HEK293 (cell line): ENCODE data around the gene POLL.

ENCODE experiments used
- CTCF ChIA-PET: fragments of 350-600 bp; formaldehyde crosslinking; extraction: SDS; loops from one replicate; lab custom pipeline; 2021; ENCODE audit warnings: antibody characterized with exemption; lab: Yijun Ruan, JAX
- POLR2A ChIA-PET: fragments of 300-600 bp; formaldehyde crosslinking; extraction: SDS; loops from one replicate; lab custom pipeline; 2020; ENCODE audit warnings: antibody characterized with exemption, inconsistent platforms; lab: Yijun Ruan, JAX
- H3K27ac ChIP-seq: fragments of 200-500 bp; sonication (Bioruptor generic); 2 replicates; pipeline ENCODE4 v1.5.1; 2014; ENCODE audit warnings: low read depth, low read length, control low read depth, inconsistent platforms; ENCODE audit errors: extremely low read depth
- H3K36me3 ChIP-seq, 2 experiments: fragments of 200-500 bp in 1 of 2; sonication (Bioruptor generic) in 1 of 2; 1 replicate in 1 of 2; 2 replicates in 1 of 2; pipeline ENCODE4 v1.5.1; 2014 to 2017; ENCODE audit warnings: inconsistent platforms in 2 of 2, low read length in 2 of 2; ENCODE audit not compliant: control insufficient read depth in 2 of 2, insufficient read depth in 1 of 2
- H3K4me1 ChIP-seq: fragments of 200-500 bp; sonication (Bioruptor generic); 2 replicates; pipeline ENCODE4 v1.5.1; 2014; ENCODE audit warnings: mild to moderate bottlenecking, low read length, inconsistent platforms; ENCODE audit not compliant: control insufficient read depth, insufficient read depth
- H3K4me3 ChIP-seq: 2 replicates; pipeline ENCODE4 v1.5.1; 2011; ENCODE audit warnings: low read depth, mild to moderate bottlenecking, control low read depth, low read length, moderate library complexity
- H3K9me3 ChIP-seq: fragments of 200-500 bp; sonication (Bioruptor generic); 2 replicates; pipeline ENCODE4 v1.5.1; 2014; ENCODE audit warnings: low read depth, low read length, inconsistent platforms; ENCODE audit not compliant: control insufficient read depth, insufficient read depth
- FEZF1 ChIP-seq: fragments of 450-650 bp; formaldehyde crosslinking; IDR thresholded peaks from 2 replicates; pipeline ENCODE4 v1.5.1; 2016; ENCODE audit warnings: missing biosample characterization, missing genetic modification characterization
- GLIS1 ChIP-seq: fragments of 450-650 bp; formaldehyde crosslinking; IDR thresholded peaks from 2 replicates; pipeline ENCODE4 v1.5.1; 2016; ENCODE audit warnings: missing biosample characterization, missing genetic modification characterization
- IKZF3 ChIP-seq: fragments of 450-650 bp; IDR thresholded peaks from 2 replicates; pipeline ENCODE4 v1.5.0; 2018; ENCODE audit warnings: missing biosample characterization, mild to moderate bottlenecking, missing genetic modification characterization, moderate library complexity
- KLF1 ChIP-seq: fragments of 450-650 bp; formaldehyde crosslinking; IDR thresholded peaks from 2 replicates; pipeline ENCODE4 v1.5.1; 2016; ENCODE audit warnings: missing biosample characterization, missing genetic modification characterization
- KLF10 ChIP-seq: fragments of 450-650 bp; IDR thresholded peaks from 2 replicates; pipeline ENCODE4 v1.5.1; 2018; ENCODE audit warnings: missing biosample characterization, mild to moderate bottlenecking, missing genetic modification characterization
- KLF7 ChIP-seq: fragments of 450-650 bp; formaldehyde crosslinking; IDR thresholded peaks from 2 replicates; pipeline ENCODE4 v1.5.1; 2016; ENCODE audit warnings: missing biosample characterization, missing genetic modification characterization, borderline replicate concordance
- WT1 ChIP-seq: fragments of 450-650 bp; formaldehyde crosslinking; IDR thresholded peaks from 2 replicates; pipeline ENCODE4 v1.5.1; 2016; ENCODE audit warnings: missing biosample characterization, missing genetic modification characterization
- ZBTB21 ChIP-seq: fragments of 450-650 bp; formaldehyde crosslinking; IDR thresholded peaks from 2 replicates; pipeline ENCODE4 v1.5.1; 2017; ENCODE audit warnings: missing biosample characterization, missing genetic modification characterization
- ZEB2 ChIP-seq: fragments of 450-650 bp; formaldehyde crosslinking; IDR thresholded peaks from 2 replicates; pipeline ENCODE4 v1.5.1; 2016; ENCODE audit warnings: missing biosample characterization, missing genetic modification characterization
- ZIC2 ChIP-seq: fragments of 450-650 bp; formaldehyde crosslinking; IDR thresholded peaks from 2 replicates; pipeline ENCODE4 v1.5.1; 2016; ENCODE audit warnings: missing biosample characterization, missing genetic modification characterization
- ZNF132 ChIP-seq: fragments of 450-650 bp; formaldehyde crosslinking; IDR thresholded peaks from 2 replicates; pipeline ENCODE4 v1.5.1; 2017; ENCODE audit warnings: missing biosample characterization, missing genetic modification characterization, borderline replicate concordance
- ZNF202 ChIP-seq: fragments of 450-650 bp; formaldehyde crosslinking; IDR thresholded peaks from 2 replicates; pipeline ENCODE4 v1.5.1; 2016; ENCODE audit warnings: missing biosample characterization, missing genetic modification characterization, borderline replicate concordance
- ZNF23 ChIP-seq: fragments of 450-650 bp; formaldehyde crosslinking; IDR thresholded peaks from 2 replicates; pipeline ENCODE4 v1.5.1; 2016; ENCODE audit warnings: missing biosample characterization, missing genetic modification characterization, borderline replicate concordance
- ZNF24 ChIP-seq: fragments of 450-650 bp; formaldehyde crosslinking; IDR thresholded peaks from 2 replicates; pipeline ENCODE4 v1.5.1; 2016; ENCODE audit warnings: missing biosample characterization, missing genetic modification characterization
- ZNF335 ChIP-seq: fragments of 450-650 bp; formaldehyde crosslinking; conservative IDR thresholded peaks from 2 replicates; pipeline ENCODE4 v1.5.1; 2016; ENCODE audit warnings: missing biosample characterization, missing genetic modification characterization
- ZNF341 ChIP-seq: fragments of 450-650 bp; formaldehyde crosslinking; IDR thresholded peaks from 2 replicates; pipeline ENCODE4; 2016; ENCODE audit warnings: low read depth, missing biosample characterization, missing genetic modification characterization
- ZNF391 ChIP-seq: fragments of 450-650 bp; formaldehyde crosslinking; IDR thresholded peaks from 2 replicates; pipeline ENCODE4 v1.5.1; 2016; ENCODE audit warnings: low read depth, missing biosample characterization, missing genetic modification characterization, borderline replicate concordance
- ZNF449 ChIP-seq: fragments of 450-650 bp; formaldehyde crosslinking; IDR thresholded peaks from 2 replicates; pipeline ENCODE4 v1.5.1; 2017; ENCODE audit warnings: missing biosample characterization, mild to moderate bottlenecking, missing genetic modification characterization, moderate library complexity
- ZNF501 ChIP-seq: fragments of 450-650 bp; formaldehyde crosslinking; IDR thresholded peaks from 2 replicates; pipeline ENCODE4 v1.5.1; 2016; ENCODE audit warnings: missing biosample characterization, missing genetic modification characterization
- ZNF530 ChIP-seq: fragments of 450-650 bp; formaldehyde crosslinking; IDR thresholded peaks from 2 replicates; pipeline ENCODE4 v1.5.1; 2016; ENCODE audit warnings: low read depth, missing biosample characterization, missing genetic modification characterization
- ZNF596 ChIP-seq: fragments of 450-650 bp; IDR thresholded peaks from 2 replicates; pipeline ENCODE4 v1.5.0; 2018; ENCODE audit warnings: missing biosample characterization, mild to moderate bottlenecking, missing genetic modification characterization, moderate library complexity
- ZNF610 ChIP-seq: fragments of 450-650 bp; formaldehyde crosslinking; IDR thresholded peaks from 2 replicates; pipeline ENCODE4 v1.5.1; 2016; ENCODE audit warnings: missing biosample characterization, missing genetic modification characterization, borderline replicate concordance
- ZNF791 ChIP-seq: fragments of 450-650 bp; formaldehyde crosslinking; IDR thresholded peaks from 2 replicates; pipeline ENCODE4 v1.5.1; 2016; ENCODE audit warnings: missing biosample characterization, missing genetic modification characterization
- ZNF830 ChIP-seq: fragments of 450-650 bp; IDR thresholded peaks from 2 replicates; pipeline ENCODE4 v1.5.0; 2018; ENCODE audit warnings: missing biosample characterization, missing genetic modification characterization, low read depth, mild to moderate bottlenecking, moderate library complexity
- ZSCAN23 ChIP-seq: fragments of 450-650 bp; formaldehyde crosslinking; IDR thresholded peaks from 2 replicates; pipeline ENCODE4 v1.5.1; 2016; ENCODE audit warnings: missing biosample characterization, missing genetic modification characterization
- ZSCAN30 ChIP-seq: fragments of 450-650 bp; IDR thresholded peaks from 2 replicates; pipeline ENCODE4 v1.5.1; 2018; ENCODE audit warnings: missing biosample characterization, mild to moderate bottlenecking, missing genetic modification characterization, moderate library complexity
- TF ChIP-seq, protein P1 (sequence below): fragments of 450-650 bp; formaldehyde crosslinking; IDR thresholded peaks from 2 replicates; pipeline ENCODE4 v1.5.1; 2016; ENCODE audit warnings: missing biosample characterization, missing genetic modification characterization
- TF ChIP-seq, protein P2 (sequence below): fragments of 450-650 bp; formaldehyde crosslinking; IDR thresholded peaks from 2 replicates; pipeline ENCODE4 v1.5.1; 2016; ENCODE audit warnings: missing biosample characterization, missing genetic modification characterization
- TF ChIP-seq, protein P3 (sequence below): fragments of 450-650 bp; formaldehyde crosslinking; IDR thresholded peaks from 2 replicates; pipeline ENCODE4 v1.5.1; 2016; ENCODE audit warnings: missing biosample characterization, missing genetic modification characterization

The POLL gene

DNA sequence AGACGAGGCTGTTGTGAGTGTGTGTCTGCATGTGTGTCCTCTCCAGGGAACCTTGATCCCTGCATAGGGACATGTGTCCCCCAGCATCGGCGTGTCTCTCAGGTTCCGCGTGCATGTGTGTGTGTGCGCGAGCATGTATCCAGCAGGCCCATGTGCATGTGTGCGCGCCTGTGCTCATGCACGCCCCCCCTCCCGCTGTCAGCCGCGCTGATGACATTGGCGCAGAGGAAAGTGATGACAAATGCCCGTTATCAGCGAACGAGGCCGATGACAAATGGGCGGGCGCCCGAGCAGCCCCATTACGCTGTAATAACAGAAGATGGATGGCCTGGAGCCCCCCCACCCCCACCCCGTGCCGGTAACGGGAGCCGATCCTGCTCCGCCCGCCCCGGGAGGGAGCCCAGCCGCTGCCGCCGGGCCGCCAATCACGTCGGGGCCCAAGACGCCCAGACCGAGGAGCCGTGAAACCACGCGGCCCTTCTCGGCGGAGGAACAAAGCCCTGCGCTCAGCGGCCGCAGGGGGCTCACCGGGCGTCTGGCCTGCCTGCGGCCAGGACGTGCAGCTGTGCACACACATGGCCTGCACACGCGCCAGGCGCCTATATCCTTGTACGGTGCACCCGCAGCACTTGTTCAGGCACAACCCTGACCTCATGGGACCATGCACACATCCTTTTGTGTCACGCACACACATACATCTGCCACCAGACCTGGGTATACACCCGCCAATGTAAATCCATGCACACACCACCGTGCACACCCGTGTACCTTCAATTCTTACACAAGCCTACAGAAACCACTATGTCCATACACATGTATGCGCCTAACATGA lies 21.5 kb downstream of the POLL start:
- Histone ChIP-seq H3K4me3 (no peak overlapping the region), H3K9me3 (no peaks in the 10 kb centered on the region), H3K36me3 (no peaks in the 10 kb centered on the region), H3K4me1 (peaks cover 3% of the 10 kb centered on the region), H3K27ac (no peak overlapping the region)
- ChIA-PET POLR2A (no interaction called here), CTCF (interaction anchor here (1.2 to 1.6 kb wide), 2 partner anchors 353 to 405 kb away, joined by 3 to 6 read pairs; no protein-coding TSS in a partner anchor)
- no peak for TF ChIP-seq ZNF791
- peak; percentile 84 for TF ChIP-seq ZIC2 (tag by site-specific recombination)
- peak; percentile 76 for TF ChIP-seq FEZF1 (tag by site-specific recombination)
- TF ChIP-seq ZNF610 (tag by site-specific recombination) = no peak
- 0 out of 2 replicates have a peak, but pooled peaks have one; percentile 46 for TF ChIP-seq ZBTB21 (tag by site-specific recombination)
- TF ChIP-seq, protein P1, sequence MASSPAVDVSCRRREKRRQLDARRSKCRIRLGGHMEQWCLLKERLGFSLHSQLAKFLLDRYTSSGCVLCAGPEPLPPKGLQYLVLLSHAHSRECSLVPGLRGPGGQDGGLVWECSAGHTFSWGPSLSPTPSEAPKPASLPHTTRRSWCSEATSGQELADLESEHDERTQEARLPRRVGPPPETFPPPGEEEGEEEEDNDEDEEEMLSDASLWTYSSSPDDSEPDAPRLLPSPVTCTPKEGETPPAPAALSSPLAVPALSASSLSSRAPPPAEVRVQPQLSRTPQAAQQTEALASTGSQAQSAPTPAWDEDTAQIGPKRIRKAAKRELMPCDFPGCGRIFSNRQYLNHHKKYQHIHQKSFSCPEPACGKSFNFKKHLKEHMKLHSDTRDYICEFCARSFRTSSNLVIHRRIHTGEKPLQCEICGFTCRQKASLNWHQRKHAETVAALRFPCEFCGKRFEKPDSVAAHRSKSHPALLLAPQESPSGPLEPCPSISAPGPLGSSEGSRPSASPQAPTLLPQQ = peak; percentile 74; the same call in 1 of the 2 replicates
- TF ChIP-seq ZNF830 (tag by site-specific recombination) = no peak
- TF ChIP-seq, protein P2, sequence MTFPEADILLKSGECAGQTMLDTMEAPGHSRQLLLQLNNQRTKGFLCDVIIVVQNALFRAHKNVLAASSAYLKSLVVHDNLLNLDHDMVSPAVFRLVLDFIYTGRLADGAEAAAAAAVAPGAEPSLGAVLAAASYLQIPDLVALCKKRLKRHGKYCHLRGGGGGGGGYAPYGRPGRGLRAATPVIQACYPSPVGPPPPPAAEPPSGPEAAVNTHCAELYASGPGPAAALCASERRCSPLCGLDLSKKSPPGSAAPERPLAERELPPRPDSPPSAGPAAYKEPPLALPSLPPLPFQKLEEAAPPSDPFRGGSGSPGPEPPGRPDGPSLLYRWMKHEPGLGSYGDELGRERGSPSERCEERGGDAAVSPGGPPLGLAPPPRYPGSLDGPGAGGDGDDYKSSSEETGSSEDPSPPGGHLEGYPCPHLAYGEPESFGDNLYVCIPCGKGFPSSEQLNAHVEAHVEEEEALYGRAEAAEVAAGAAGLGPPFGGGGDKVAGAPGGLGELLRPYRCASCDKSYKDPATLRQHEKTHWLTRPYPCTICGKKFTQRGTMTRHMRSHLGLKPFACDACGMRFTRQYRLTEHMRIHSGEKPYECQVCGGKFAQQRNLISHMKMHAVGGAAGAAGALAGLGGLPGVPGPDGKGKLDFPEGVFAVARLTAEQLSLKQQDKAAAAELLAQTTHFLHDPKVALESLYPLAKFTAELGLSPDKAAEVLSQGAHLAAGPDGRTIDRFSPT (tag by site-specific recombination) = 0 out of 2 replicates have a peak, but pooled peaks have one; percentile 42
- TF ChIP-seq ZNF449 (tag by site-specific recombination) = peak; percentile 72
- peak; percentile 45; the same call in 1 of the 2 replicates for TF ChIP-seq IKZF3 (tag by site-specific recombination)
- TF ChIP-seq, protein P3, sequence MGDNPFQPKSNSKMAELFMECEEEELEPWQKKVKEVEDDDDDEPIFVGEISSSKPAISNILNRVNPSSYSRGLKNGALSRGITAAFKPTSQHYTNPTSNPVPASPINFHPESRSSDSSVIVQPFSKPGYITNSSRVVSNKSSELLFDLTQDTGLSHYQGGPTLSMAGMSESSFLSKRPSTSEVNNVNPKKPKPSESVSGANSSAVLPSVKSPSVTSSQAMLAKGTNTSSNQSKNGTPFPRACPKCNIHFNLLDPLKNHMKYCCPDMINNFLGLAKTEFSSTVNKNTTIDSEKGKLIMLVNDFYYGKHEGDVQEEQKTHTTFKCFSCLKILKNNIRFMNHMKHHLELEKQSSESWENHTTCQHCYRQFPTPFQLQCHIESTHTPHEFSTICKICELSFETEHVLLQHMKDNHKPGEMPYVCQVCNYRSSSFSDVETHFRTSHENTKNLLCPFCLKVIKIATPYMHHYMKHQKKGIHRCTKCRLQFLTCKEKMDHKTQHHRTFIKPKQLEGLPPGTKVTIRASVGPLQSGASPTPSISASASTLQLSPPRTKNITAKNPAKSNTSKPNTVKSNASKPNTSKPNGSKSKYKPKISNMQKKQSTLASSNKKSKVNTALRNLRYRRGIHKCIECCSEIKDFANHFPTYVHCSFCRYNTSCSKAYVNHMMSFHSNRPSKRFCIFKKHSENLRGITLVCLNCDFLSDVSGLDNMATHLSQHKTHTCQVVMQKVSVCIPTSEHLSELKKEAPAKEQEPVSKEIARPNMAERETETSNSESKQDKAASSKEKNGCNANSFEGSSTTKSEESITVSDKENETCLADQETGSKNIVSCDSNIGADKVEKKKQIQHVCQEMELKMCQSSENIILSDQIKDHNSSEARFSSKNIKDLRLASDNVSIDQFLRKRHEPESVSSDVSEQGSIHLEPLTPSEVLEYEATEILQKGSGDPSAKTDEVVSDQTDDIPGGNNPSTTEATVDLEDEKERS = 0 out of 2 replicates have a peak, but pooled peaks have one; percentile 21
- 0 out of 2 replicates have a peak, but pooled peaks have one; percentile 16 for TF ChIP-seq KLF7 (tag by site-specific recombination)
- TF ChIP-seq ZNF501 = peak; percentile 66; the same call in 1 of the 2 replicates
- TF ChIP-seq KLF1 = peak; percentile 90
- no peak for TF ChIP-seq ZNF23 (tag by site-specific recombination)
- peak; percentile 89; the same call in 1 of the 2 replicates for TF ChIP-seq ZEB2 (tag by site-specific recombination)
- peak; percentile 47; the same call in 1 of the 2 replicates for TF ChIP-seq ZNF24 (tag by site-specific recombination)
- 0 out of 2 replicates have a peak, but pooled peaks have one; percentile 22 for TF ChIP-seq ZNF335 (tag by site-specific recombination)
- TF ChIP-seq ZNF530 = no peak
- TF ChIP-seq ZNF391 (tag by site-specific recombination) = 0 out of 2 replicates have a peak, but pooled peaks have one; percentile 65
- no peak for TF ChIP-seq ZNF132 (tag by site-specific recombination)
- TF ChIP-seq ZSCAN23 (tag by site-specific recombination) = peak; percentile 25; the same call in 1 of the 2 replicates
- no peak for TF ChIP-seq ZNF202 (tag by site-specific recombination)
- 0 out of 2 replicates have a peak, but pooled peaks have one; percentile 45 for TF ChIP-seq KLF10 (tag by site-specific recombination)
- TF ChIP-seq ZSCAN30 (tag by site-specific recombination) = peak; percentile 91
- 0 out of 2 replicates have a peak, but pooled peaks have one; percentile 28 for TF ChIP-seq ZNF596 (tag by site-specific recombination)
- TF ChIP-seq GLIS1 (tag by site-specific recombination) = peak; percentile 80
- TF ChIP-seq WT1 (tag by site-specific recombination) = peak; percentile 63; the same call in 1 of the 2 replicates
- peak; percentile 86 for TF ChIP-seq ZNF341 (tag by site-specific recombination)
